Effector memory CD8-positive, alpha-beta T cell (primary cell): ENCODE measurements around the gene ADRM1.

Source experiments
- ATAC-seq: fragments of 150-1000 bp; cut with Tn5 transposase; replicated peaks from 2 replicates; pipeline ENCODE4 v1.10.0; 2021; ENCODE audit warnings: mild to moderate bottlenecking, moderate library complexity
- DNase-seq, 3 experiments: peaks; one replicate each; pipeline ENCODE4 v3.0.0; 2021
- H3K27ac Mint-ChIP-seq, 2 donors: one replicate each; pipeline ENCODE4 v1.8.0; 2022; ENCODE audit warnings: mild to moderate bottlenecking in 2 of 2, mixed read lengths in 2 of 2, moderate library complexity in 2 of 2
- H3K27me3 Mint-ChIP-seq, 2 donors: one replicate each; pipeline ENCODE4 v1.8.0; 2022; ENCODE audit warnings: mixed read lengths in 2 of 2
- H3K36me3 Mint-ChIP-seq: one replicate; pipeline ENCODE4 v1.8.0; 2022; ENCODE audit warnings: mild to moderate bottlenecking, moderate library complexity, mixed read lengths; ENCODE audit not compliant: insufficient read depth
- H3K4me1 Mint-ChIP-seq, 2 donors: one replicate each; pipeline ENCODE4 v1.8.0; 2022; ENCODE audit warnings: low read depth in 2 of 2, mixed read lengths in 2 of 2
- H3K4me3 Mint-ChIP-seq, 2 donors: one replicate each; pipeline ENCODE4 v1.8.0; 2022; ENCODE audit warnings: mild to moderate bottlenecking in 2 of 2, mixed read lengths in 2 of 2, moderate library complexity in 2 of 2
- H3K9me3 Mint-ChIP-seq, 2 donors: one replicate each; pipeline ENCODE4 v1.8.0; 2022; ENCODE audit warnings: mixed read lengths in 2 of 2

Gene ADRM1

DNA sequence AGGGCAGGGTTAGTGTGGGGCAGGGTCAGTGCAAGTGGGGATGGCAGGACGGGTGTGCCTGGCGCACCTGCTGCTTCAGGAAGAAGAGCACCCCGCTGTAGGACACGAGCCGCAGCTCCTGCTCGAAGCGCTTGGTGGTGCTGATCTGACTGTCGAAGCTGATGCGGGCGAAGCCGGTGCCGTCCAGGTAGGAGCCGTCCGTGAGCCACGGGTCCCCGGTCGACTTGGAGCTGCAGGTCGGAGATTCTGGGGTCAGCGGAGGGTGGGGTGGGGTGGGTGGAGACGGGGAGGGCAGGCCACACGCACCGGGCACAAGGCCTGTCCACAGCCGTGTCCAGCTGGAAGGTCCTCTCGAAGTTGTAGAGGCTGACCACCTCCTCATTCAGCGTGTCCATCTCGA is 10.2 kb downstream of the ADRM1 start:
- H3K4me3 Mint-ChIP-seq: no peak overlapping the region
- no peaks in the 10 kb centered on the region for H3K4me1 Mint-ChIP-seq
- peaks cover 19% of the 10 kb centered on the region for H3K36me3 Mint-ChIP-seq
- DNase-seq: no peak
- no peak for ATAC-seq
- H3K27ac Mint-ChIP-seq: no peak overlapping the region
- no peaks in the 10 kb centered on the region for H3K9me3 Mint-ChIP-seq
- H3K27me3 Mint-ChIP-seq: no peaks in the 10 kb centered on the region

DNA sequence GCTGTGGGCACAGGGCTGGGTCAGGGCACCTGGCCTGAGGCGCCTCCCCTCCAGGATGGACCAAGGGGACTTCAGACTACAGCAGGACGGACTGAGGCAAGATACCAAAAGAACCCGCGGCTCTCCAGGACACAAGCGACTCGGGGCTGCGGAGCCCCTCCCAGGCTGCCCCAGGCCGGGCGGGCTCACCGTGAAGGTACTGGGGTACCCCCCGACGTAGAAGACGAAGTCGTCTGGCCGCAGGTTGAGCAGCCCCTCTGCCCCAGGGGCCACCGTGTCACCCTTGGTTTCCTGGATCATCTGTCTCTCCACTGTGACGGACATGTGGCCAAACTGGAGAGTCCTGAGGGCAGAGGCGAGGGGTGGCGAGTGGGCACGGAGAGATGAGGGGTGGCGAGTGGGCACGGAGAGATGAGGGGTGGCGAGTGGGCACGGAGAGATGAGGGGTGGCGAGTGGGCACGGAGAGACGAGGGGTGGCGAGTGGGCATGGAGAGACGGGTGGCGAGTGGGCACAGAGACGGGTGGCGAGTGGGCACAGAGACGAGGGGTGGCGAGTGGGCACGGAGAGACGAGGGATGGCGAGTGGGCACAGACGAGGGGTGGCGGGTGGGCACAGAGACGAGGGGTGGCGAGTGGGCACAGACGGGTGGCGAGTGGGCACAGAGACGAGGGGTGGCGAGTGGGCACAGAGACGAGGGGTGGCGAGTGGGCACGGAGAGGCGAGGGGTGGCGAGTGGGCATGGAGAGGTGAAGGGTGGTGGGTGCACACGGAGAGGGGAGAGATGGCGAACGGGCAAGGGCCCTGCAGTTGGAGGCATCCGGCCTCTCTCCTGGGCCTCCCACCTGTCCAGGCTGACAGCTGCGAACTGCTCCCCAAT is 10.9 kb downstream of the ADRM1 start:
- Mint-ChIP-seq H3K27me3 (no peaks in the 10 kb centered on the region), H3K36me3 (peaks cover 14% of the 10 kb centered on the region), H3K4me1 (no peaks in the 10 kb centered on the region), H3K9me3 (no peaks in the 10 kb centered on the region), H3K4me3 (no peak overlapping the region), H3K27ac (no peak overlapping the region)
- ATAC-seq (no peak), DNase-seq (no peak)

DNA sequence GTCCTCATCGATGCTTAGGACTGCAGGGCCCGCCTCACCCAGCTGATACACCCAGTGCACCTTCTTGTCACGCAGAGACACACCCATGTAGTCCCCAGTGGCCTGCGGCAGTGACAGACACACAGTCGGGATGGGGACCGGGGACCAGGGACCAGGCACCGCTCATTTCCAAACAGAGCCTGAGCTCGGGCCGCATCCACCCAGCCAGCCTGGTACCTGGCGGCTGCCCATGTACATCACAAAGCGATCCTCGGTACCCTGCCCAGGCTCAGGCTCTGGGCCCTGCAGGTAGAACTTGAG is 11.5 kb downstream of the ADRM1 start:
- Mint-ChIP-seq H3K36me3 (peaks cover 9% of the 10 kb centered on the region), H3K9me3 (no peaks in the 10 kb centered on the region), H3K27me3 (no peaks in the 10 kb centered on the region), H3K27ac (no peak overlapping the region), H3K4me1 (no peaks in the 10 kb centered on the region), H3K4me3 (no peak overlapping the region)
- ATAC-seq: no peak
- no peak for DNase-seq

DNA sequence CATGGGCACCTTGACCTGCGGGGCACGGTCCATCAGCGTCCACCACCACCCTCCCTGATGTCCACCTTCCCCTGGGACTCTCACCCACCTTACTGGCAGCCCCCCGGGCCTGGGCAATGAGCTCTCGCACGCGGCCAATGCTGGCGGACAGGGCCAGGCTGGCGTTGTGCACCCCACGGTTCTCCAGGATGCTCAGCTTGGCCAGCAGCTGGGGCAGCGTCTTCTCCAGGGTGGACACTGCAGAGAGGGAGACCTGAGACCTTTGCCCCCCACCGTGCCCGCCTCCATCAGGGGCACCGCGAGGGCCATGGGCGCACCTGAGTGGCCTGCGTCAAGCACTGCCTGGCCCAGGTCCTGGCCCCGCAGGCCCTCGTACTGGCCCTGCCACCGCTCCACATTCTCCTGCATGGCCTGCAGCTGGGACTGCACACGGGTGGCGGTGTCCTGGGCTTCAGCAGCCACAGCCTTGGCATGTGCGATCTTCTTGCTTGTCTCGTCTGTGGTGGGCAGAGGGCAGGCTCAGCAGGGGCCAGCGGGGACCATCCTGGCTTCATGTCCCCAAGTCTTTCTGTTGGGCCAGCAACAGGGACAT is 12.0 kb downstream of the ADRM1 start:
- no peaks in the 10 kb centered on the region for H3K27me3 Mint-ChIP-seq

DNA sequence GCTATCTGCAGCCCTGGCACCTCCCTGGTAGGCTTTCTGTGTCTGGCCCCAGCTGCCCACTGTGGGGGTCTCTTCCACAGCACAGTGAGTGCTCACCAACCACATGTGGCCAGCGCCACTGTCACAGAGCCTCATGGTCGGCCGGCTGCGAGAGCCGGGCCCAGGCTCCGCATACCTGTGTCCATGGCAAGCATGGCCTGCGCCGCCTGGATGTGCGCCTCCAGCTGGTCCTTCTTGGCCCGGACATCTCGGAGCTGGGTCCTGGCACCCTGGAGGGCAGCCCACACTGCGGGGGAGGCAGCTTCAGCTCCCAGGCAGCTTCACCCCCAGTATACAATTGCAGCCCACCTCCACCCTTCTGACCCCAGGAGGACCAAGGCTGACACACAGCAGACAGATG is 13.0 kb downstream of the ADRM1 start:
- DNase-seq (no peak), ATAC-seq (no peak)
- peaks cover 9% of the 10 kb centered on the region for H3K36me3 Mint-ChIP-seq
- no peaks in the 10 kb centered on the region for H3K4me1 Mint-ChIP-seq
- H3K27ac Mint-ChIP-seq: no peak overlapping the region
- no peak overlapping the region for H3K4me3 Mint-ChIP-seq
- no peaks in the 10 kb centered on the region for H3K27me3 Mint-ChIP-seq
- H3K9me3 Mint-ChIP-seq: no peaks in the 10 kb centered on the region

More for the DNA sequence above, 12.0 kb downstream of the ADRM1 start:
- H3K27ac Mint-ChIP-seq: no peak overlapping the region
- ATAC-seq (no peak), DNase-seq (no peak)
- H3K36me3 Mint-ChIP-seq: peaks cover 9% of the 10 kb centered on the region
- H3K9me3 Mint-ChIP-seq: no peaks in the 10 kb centered on the region
- no peak overlapping the region for H3K4me3 Mint-ChIP-seq
- H3K4me1 Mint-ChIP-seq: no peaks in the 10 kb centered on the region

DNA sequence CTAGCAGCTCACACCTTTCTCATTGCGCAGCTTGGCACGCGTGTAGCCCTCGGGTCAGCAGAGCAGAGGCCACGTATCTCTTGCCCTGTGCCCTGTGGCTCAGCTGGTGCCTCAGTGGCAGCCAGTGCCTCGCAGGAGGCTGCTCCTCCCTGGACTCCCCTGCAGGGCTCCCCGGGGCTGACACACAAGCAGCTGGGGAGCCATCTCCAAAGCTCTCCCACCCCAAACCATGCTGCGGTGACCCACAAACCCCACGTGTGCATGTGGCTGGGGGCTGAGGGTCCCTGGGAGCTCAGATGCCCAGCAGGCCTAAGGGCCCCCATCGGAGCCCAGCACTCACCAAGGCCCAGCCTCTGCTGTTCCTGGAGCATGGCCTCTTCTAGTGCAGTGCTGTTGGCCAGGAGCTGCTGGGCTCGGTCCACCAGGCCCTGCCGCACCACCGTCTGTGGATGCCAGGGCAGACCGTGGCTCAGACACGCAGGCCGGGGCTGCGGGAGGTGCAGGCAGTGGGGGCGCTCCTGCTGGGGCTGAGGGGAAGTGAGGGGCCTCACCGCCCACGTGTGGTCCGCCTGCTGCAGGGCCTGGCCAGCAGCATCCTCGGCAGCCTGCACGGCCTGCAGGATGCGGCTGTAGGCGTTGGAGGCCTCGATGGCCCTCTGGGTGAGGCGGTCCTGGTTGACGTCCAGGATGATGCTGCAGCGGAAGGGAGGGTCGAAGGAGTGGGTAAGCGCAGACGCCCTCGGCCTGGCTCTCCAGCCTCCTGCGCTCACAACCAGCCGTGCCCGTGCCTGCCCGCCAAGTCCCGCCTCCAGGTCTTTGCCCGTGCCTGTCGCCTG is 13.8 kb downstream of the ADRM1 start:
- Mint-ChIP-seq H3K9me3 (no peaks in the 10 kb centered on the region), H3K4me3 (no peak overlapping the region), H3K4me1 (peaks cover 0 to 1% of the 10 kb centered on the region in 2 donors), H3K27me3 (no peaks in the 10 kb centered on the region), H3K27ac (no peak overlapping the region), H3K36me3 (peaks cover 9% of the 10 kb centered on the region)
- DNase-seq (no peak), ATAC-seq (no peak)

DNA sequence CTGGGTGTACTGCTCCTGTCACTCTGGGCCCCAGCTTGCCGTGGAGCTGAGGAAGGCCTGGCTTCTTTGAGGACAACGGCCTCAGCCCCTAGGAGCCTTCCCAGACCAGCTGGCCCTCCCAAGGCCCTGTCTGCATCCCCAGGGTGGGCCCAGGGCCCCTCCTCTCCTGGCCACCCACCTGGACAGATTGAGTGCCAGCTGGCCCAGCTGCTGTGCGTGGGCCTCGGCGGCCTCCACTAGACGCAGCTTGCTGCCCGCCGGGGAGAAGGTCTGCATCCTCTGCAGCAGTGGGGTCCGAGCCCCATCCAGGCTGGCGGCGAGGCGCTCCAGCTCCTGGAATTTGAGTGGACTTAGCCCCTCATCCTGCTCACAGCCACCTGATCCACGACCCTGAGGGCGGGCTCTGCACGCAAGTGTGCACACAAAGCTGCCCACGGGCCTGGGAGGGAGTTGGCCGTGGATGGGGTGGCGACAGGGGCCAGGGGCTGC is 14.4 kb downstream of the ADRM1 start:
- Mint-ChIP-seq H3K27me3 (no peaks in the 10 kb centered on the region), H3K4me1 (peaks cover 0 to 1% of the 10 kb centered on the region in 2 donors), H3K27ac (peak overlapping the region; percentile 51 to 56), H3K4me3 (no peak overlapping the region), H3K36me3 (peaks cover 9% of the 10 kb centered on the region), H3K9me3 (no peaks in the 10 kb centered on the region)
- ATAC-seq: no peak
- no peak for DNase-seq

DNA sequence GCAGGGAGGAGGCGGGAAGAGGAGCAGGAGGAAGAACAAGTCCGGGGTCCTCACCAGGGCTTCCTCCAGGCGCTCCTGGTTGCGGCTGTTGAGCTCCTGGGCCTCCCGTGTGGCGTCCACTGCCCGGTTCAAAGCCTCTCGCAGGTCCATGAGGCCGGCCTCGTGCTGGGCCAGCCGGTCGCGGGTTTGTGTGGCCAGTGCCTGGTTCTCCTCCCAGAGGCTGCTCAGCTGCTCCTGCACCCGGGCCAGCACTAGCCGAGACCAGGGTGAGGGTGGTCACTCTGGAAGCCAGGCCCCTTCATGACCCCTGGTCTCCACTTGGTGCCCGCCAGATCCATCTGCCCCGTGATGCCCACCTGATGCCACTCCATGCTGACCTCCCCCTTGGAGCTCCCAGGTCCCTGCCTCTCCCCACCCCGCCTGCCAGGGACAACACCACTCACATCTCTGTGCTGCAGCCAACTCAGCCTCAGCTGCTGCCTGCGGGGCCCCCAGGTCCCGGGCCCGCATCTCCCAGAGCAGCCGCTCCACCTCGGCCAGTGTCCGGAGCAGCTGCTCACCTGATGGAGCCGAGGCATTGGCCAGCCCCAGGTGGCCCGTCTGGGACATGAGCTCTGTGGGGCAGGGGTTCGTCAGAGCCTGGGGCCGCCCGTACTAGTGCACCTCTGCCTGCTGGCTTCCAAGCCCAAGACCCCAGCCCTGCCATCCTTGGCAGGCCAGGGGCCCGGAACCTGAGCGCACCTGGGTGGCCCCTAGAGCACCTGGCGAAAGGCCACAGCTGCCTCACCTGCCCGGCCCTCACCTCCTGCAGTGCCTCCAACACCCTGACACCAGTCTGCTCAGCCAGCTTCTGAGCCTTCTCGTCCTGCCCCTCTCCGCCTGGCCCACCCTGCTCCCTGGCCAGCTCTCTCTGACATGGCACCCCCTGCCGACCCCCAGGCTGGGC is 15.9 kb downstream of the ADRM1 start:
- no peak overlapping the region for H3K4me3 Mint-ChIP-seq

DNA sequence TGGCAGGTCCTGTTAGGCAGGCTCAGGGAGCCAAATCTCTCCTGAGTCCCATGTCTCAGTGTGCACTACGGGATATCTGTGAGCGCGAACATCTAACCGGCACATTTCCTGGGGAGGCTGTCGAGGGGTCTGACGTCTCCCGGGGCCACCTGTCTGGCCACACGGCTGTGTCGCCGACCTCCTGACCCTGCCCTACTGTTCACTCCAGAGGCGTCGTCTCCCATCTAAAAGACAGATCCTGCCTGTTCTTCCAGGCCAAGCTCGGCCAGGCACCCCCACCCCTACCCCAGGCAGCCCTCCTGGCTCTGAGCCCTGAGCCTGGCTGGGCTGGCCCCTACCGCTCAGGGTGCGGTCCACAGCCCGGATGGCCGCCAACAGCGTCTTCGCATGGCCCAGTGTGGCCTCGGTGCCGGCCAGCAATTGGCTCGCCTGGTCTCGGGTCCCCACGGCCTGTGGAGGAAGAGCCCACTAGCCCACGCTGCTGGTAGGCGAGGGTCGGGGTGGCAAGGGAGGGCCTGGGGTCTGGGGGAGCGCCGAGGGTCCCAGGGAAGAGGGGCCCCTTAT is 16.6 kb downstream of the ADRM1 start:
- peaks cover 0 to 1% of the 10 kb centered on the region in 2 donors for H3K4me1 Mint-ChIP-seq
- no peaks in the 10 kb centered on the region for H3K9me3 Mint-ChIP-seq
- H3K27me3 Mint-ChIP-seq: no peaks in the 10 kb centered on the region
- no peak overlapping the region for H3K4me3 Mint-ChIP-seq
- H3K27ac Mint-ChIP-seq: peak overlapping the region in 1 of 2 donors; percentile 63
- DNase-seq (no peak), ATAC-seq (no peak)
- H3K36me3 Mint-ChIP-seq: peaks cover 6% of the 10 kb centered on the region

More for the DNA sequence above, 15.9 kb downstream of the ADRM1 start:
- ATAC-seq (no peak), DNase-seq (no peak)
- H3K9me3 Mint-ChIP-seq: no peaks in the 10 kb centered on the region
- H3K36me3 Mint-ChIP-seq: peaks cover 6% of the 10 kb centered on the region
- peaks cover 0 to 1% of the 10 kb centered on the region in 2 donors for H3K4me1 Mint-ChIP-seq
- no peaks in the 10 kb centered on the region for H3K27me3 Mint-ChIP-seq
- peak overlapping the region in 1 of 2 donors; percentile 63 for H3K27ac Mint-ChIP-seq

DNA sequence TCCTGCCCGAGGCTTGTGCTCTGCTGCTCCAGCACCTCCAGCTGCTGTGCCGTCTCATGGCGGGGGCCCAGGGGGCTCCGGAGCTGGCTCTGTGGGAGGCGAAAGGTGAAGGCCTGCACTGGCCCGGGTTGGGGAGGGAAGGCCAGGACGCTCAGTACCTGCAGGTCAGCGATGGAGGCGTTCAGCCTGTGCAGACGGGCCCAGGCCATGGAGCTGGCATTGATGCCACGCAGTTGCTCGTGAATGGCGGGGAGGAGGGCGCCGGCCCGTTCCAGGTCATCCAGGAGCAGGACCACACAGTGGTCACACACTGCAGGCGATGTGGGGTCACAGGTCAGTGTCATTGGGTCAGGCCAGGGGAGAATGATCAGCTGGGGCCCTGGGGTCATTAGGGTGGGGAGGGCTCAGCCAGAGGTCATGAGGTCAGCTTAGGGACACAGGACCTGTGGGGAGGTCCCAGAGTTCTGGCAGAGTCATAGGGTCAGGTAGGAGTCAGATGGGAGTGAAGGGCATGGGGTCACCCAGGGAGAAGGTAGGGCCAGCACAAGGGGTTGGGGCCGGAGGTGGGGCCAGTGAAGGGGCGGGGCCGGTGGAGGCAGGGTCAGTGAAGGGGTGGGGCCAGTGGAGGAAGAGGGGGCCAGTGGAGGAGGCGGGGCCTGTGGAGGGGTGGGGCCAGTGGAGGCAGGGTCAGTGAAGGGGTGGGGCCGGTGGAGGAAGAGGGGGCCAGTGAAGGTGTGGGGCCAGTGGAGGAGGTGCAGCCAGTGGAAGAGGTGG is 18.0 kb downstream of the ADRM1 start:
- no peaks in the 10 kb centered on the region for H3K27me3 Mint-ChIP-seq
- H3K9me3 Mint-ChIP-seq: no peaks in the 10 kb centered on the region
- ATAC-seq (no peak), DNase-seq (no peak)
- no peak overlapping the region for H3K27ac Mint-ChIP-seq
- H3K4me1 Mint-ChIP-seq: peaks cover 0 to 1% of the 10 kb centered on the region in 2 donors
- H3K4me3 Mint-ChIP-seq: no peak overlapping the region
- H3K36me3 Mint-ChIP-seq: peaks cover 6% of the 10 kb centered on the region

DNA sequence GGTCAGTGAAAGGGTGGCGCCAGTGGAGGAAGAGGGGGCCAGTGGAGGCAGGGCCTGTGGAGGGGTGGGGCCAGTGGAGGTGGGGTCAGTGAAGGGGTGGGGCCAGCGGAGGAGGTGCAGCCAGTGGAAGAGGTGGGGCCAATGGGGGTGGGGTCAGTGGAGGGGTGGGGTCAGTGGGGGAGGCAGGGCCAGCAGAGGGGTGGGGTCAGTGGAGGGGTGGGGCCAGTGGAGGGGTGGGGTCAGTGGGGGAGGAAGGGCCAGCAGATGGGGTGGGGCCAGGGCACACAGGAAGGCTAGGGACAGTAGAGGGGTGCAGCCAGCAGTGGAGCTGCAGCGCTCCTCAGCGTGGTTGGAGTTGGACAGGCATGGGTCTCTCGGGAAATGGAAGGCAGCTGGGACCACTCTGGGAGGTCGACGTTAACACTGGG is 18.7 kb downstream of the ADRM1 start:
- ATAC-seq: no peak
- Mint-ChIP-seq H3K4me3 (no peak overlapping the region), H3K27ac (no peak overlapping the region), H3K9me3 (no peaks in the 10 kb centered on the region), H3K27me3 (no peaks in the 10 kb centered on the region), H3K36me3 (no peaks in the 10 kb centered on the region), H3K4me1 (peaks cover 0 to 1% of the 10 kb centered on the region in 2 donors)
- no peak for DNase-seq

DNA sequence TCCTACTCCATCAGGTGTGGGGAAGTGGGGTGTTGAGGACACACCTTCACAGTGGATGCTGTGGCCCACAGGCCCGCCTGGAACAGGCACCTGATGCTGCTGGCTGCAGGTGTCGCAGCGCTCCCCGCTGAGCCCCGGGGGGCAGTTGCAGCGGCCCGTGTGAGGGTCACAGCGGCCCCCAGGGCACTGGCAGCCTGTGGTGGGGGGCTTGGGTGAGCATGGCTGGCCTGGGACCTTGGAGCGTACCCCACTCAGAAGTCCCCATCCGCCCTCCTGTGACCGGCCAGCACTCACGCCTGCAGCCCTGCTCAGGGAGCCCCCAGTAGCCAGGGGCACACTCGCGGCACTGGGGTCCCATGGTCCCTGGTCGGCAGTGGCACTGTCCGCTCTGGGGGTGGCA is 19.2 kb downstream of the ADRM1 start:
- no peaks in the 10 kb centered on the region for H3K36me3 Mint-ChIP-seq
- DNase-seq: no peak
- no peak for ATAC-seq
- no peaks in the 10 kb centered on the region for H3K27me3 Mint-ChIP-seq
- no peaks in the 10 kb centered on the region for H3K9me3 Mint-ChIP-seq
- no peak overlapping the region for H3K27ac Mint-ChIP-seq
- peaks cover 0 to 1% of the 10 kb centered on the region in 2 donors for H3K4me1 Mint-ChIP-seq
- H3K4me3 Mint-ChIP-seq: no peak overlapping the region
